ENCODE data around the gene PHLDB1. TPM values are rescaled to one million over a fixed set of nuclear protein-coding genes. Genes with fewer than 3 reads are reported as not detected.

The PHLDB1 gene
- total RNA-seq, 1 donor from 2014 or later, result 63.1 TPM

GRCh38 chr11:118633979-118634378 lies 26.6 kb downstream of the PHLDB1 start:
- peaks cover 19% of the 10 kb centered on the region for H3K4me1 Mint-ChIP-seq (ENCODE audit: unreplicated experiment)
- no peak for TF ChIP-seq CTCF (conservative IDR thresholded peaks at IDR 0.05)
- peak overlapping the region; percentile 81 for H3K27ac Mint-ChIP-seq
- H3K27me3 Mint-ChIP-seq, result no peaks in the 10 kb centered on the region
- peaks cover 17% of the 10 kb centered on the region for H3K36me3 Mint-ChIP-seq
- H3K9me3 Mint-ChIP-seq, result no peaks in the 10 kb centered on the region
- DNase-seq (ENCODE audit: extremely low spot score, unreplicated experiment), result no peak
- H3K4me3 Mint-ChIP-seq, result peak overlapping the region; percentile 82

- TF ChIP-seq CTCF (conservative IDR thresholded peaks at IDR 0.05), result peak; percentile 28
- H3K36me3 Mint-ChIP-seq, result peaks cover 17% of the 10 kb centered on the region
- peak overlapping the region; percentile 82 for H3K4me3 Mint-ChIP-seq
- no peaks in the 10 kb centered on the region for H3K9me3 Mint-ChIP-seq
- peaks cover 19% of the 10 kb centered on the region for H3K4me1 Mint-ChIP-seq (ENCODE audit: unreplicated experiment)
- peak overlapping the region; percentile 81 for H3K27ac Mint-ChIP-seq
- H3K27me3 Mint-ChIP-seq, result no peaks in the 10 kb centered on the region
- DNase-seq (ENCODE audit: extremely low spot score, unreplicated experiment), result peak; percentile 84
These were observed 27.2 kb downstream of the PHLDB1 start for GRCh38 chr11:118634431-118635236.

GRCh38 chr11:118635237-118635591 lies 27.8 kb downstream of the PHLDB1 start:
- TF ChIP-seq CTCF (conservative IDR thresholded peaks at IDR 0.05), result no peak
- H3K4me3 Mint-ChIP-seq, result peak overlapping the region; percentile 82
- H3K9me3 Mint-ChIP-seq, result no peaks in the 10 kb centered on the region
- no peak overlapping the region for H3K27ac Mint-ChIP-seq
- H3K4me1 Mint-ChIP-seq (ENCODE audit: unreplicated experiment), result peaks cover 19% of the 10 kb centered on the region
- peaks cover 17% of the 10 kb centered on the region for H3K36me3 Mint-ChIP-seq
- DNase-seq (ENCODE audit: extremely low spot score, unreplicated experiment), result no peak
- H3K27me3 Mint-ChIP-seq, result no peaks in the 10 kb centered on the region

- H3K27ac Mint-ChIP-seq, result no peak overlapping the region
- H3K27me3 Mint-ChIP-seq, result no peaks in the 10 kb centered on the region
- H3K4me1 Mint-ChIP-seq (ENCODE audit: unreplicated experiment), result peaks cover 19% of the 10 kb centered on the region
- DNase-seq (ENCODE audit: extremely low spot score, unreplicated experiment), result no peak
- peaks cover 17% of the 10 kb centered on the region for H3K36me3 Mint-ChIP-seq
- H3K9me3 Mint-ChIP-seq, result no peaks in the 10 kb centered on the region
- TF ChIP-seq CTCF (conservative IDR thresholded peaks at IDR 0.05), result no peak
- H3K4me3 Mint-ChIP-seq, result peak overlapping the region; percentile 60
These were observed 28.2 kb downstream of the PHLDB1 start for GRCh38 chr11:118635642-118636041.

GRCh38 chr11:118636569-118637290 lies 29.3 kb downstream of the PHLDB1 start:
- Mint-ChIP-seq H3K36me3 (peaks cover 17% of the 10 kb centered on the region), H3K27ac (no peak overlapping the region), H3K27me3 (no peaks in the 10 kb centered on the region), H3K4me1 (ENCODE audit: unreplicated experiment) (peaks cover 19% of the 10 kb centered on the region), H3K4me3 (no peak overlapping the region), H3K9me3 (no peaks in the 10 kb centered on the region)
- no peak for DNase-seq (ENCODE audit: extremely low spot score, unreplicated experiment)
- no peak for TF ChIP-seq CTCF (conservative IDR thresholded peaks at IDR 0.05)

Data from type B pancreatic cell (in vitro differentiated cells).